Cerebellar cortex (tissue), 1 donor: ENCODE results near the gene TAOK1.
"Not testable (repeated sequence)": the region's sequence is repeated elsewhere in the genome, so short reads cannot be mapped to it uniquely, and the experiment has no call there.

ENCODE experiments used
- DNase-seq: peaks from one replicate; pipeline ENCODE4 v3.0.0-alpha.2; 2015; ENCODE audit warnings: low spot score

TAOK1 gene

GRCh38 chr17:29549177-29549923, 159.2 kb downstream of the TAOK1 start:
- DNase-seq: no peak

GRCh38 chr17:29555840-29556239, 165.7 kb downstream of the TAOK1 start:
- no peak for DNase-seq

- DNase-seq: no peak
Measured at GRCh38 chr17:29557085-29557738, 167.0 kb downstream of the TAOK1 start.

GRCh38 chr17:29557739-29558116, 167.6 kb downstream of the TAOK1 start:
- no peak for DNase-seq

GRCh38 chr17:29558139-29558538, 168.0 kb downstream of the TAOK1 start:
- not testable (repeated sequence) for DNase-seq

- DNase-seq: no peak
Measured at GRCh38 chr17:29559640-29560039, 169.5 kb downstream of the TAOK1 start.

- DNase-seq: no peak
Measured at GRCh38 chr17:29560316-29560715, 170.2 kb downstream of the TAOK1 start.

- DNase-seq: no peak
Measured at GRCh38 chr17:29561554-29562517, 171.7 kb downstream of the TAOK1 start.

GRCh38 chr17:29562615-29563014, 172.5 kb downstream of the TAOK1 start:
- no peak for DNase-seq

- DNase-seq: no peak
Measured at GRCh38 chr17:29563816-29564215, 173.7 kb downstream of the TAOK1 start.

GRCh38 chr17:29565643-29566472, 175.7 kb downstream of the TAOK1 start:
- no peak for DNase-seq

GRCh38 chr17:29566473-29567303, 176.5 kb downstream of the TAOK1 start, which contains the start of gene ABHD15:
ABHD15 (minus strand) TSS chr17:29567037; CDS start chr17:29566966, 71 bp downstream.
- no peak for DNase-seq

- no peak for DNase-seq
Measured at GRCh38 chr17:29567304-29567553, 177.1 kb downstream of the TAOK1 start.

- peak; percentile 37 for DNase-seq
Measured at GRCh38 chr17:29567554-29568330, 177.6 kb downstream of the TAOK1 start.

GRCh38 chr17:29568331-29569244, 178.4 kb downstream of the TAOK1 start, which contains the start of gene TP53I13:
TP53I13 (plus strand) TSS chr17:29568701; CDS start chr17:29568759, 58 bp downstream.
- DNase-seq: peak; percentile 63

GRCh38 chr17:29569245-29569950, 179.2 kb downstream of the TAOK1 start:
- DNase-seq: no peak

GRCh38 chr17:29570521-29570920, 180.4 kb downstream of the TAOK1 start:
- DNase-seq: no peak

GRCh38 chr17:29571486-29571882, 181.3 kb downstream of the TAOK1 start:
- DNase-seq: no peak
